COLO829 (cell line): ENCODE data around the gene KLHDC10.
"Not testable (repeated sequence)": the region's sequence is repeated elsewhere in the genome, so short reads cannot be mapped to it uniquely, and the experiment has no call there.

ENCODE experiments used
- DNase-seq: peaks from one replicate; pipeline ENCODE4 v3.0.0; 2012; ENCODE audit warnings: low spot score

KLHDC10 gene

GRCh38 chr7:130141884-130142653 lies 71.7 kb downstream of the KLHDC10 start:
- no peak for DNase-seq

GRCh38 chr7:130142654-130143333 lies 72.5 kb downstream of the KLHDC10 start:
- DNase-seq: no peak

- no peak for DNase-seq
Measured at GRCh38 chr7:130143334-130143732, 73.0 kb downstream of the KLHDC10 start.

GRCh38 chr7:130143986-130144311 lies 73.6 kb downstream of the KLHDC10 start:
- DNase-seq: no peak

- DNase-seq: no peak
Measured at GRCh38 chr7:130144312-130145171, 74.2 kb downstream of the KLHDC10 start.

GRCh38 chr7:130145424-130146100 lies 75.2 kb downstream of the KLHDC10 start:
- no peak for DNase-seq

GRCh38 chr7:130146142-130146541 lies 75.8 kb downstream of the KLHDC10 start:
- DNase-seq: not testable (repeated sequence)

GRCh38 chr7:130146693-130147405 lies 76.5 kb downstream of the KLHDC10 start:
- DNase-seq: no peak

GRCh38 chr7:130147710-130148325 lies 77.5 kb downstream of the KLHDC10 start:
- no peak for DNase-seq

GRCh38 chr7:130148561-130148960 lies 78.2 kb downstream of the KLHDC10 start:
- no peak for DNase-seq

GRCh38 chr7:130149281-130150139 lies 79.2 kb downstream of the KLHDC10 start:
- no peak for DNase-seq

GRCh38 chr7:130150587-130150986 lies 80.3 kb downstream of the KLHDC10 start:
- DNase-seq: no peak

- DNase-seq: no peak
Measured at GRCh38 chr7:130151591-130152492, 81.5 kb downstream of the KLHDC10 start.

- DNase-seq: no peak
Measured at GRCh38 chr7:130152493-130153210, 82.3 kb downstream of the KLHDC10 start.

- DNase-seq: no peak
Measured at GRCh38 chr7:130153211-130153908, 83.0 kb downstream of the KLHDC10 start.

GRCh38 chr7:130154131-130154500 lies 83.8 kb downstream of the KLHDC10 start:
- no peak for DNase-seq

GRCh38 chr7:130154501-130155317 lies 84.4 kb downstream of the KLHDC10 start:
- DNase-seq: no peak
